MM.1S (cell line): ENCODE data around the gene XRRA1.
A peak's percentile ranks its signal among the peaks of the same experiment; 100 is the strongest.

Experiments
- DNase-seq: peaks from one replicate; pipeline ENCODE4 v3.0.0-alpha.2; 2015
- H2AFZ ChIP-seq: fragments of 300-600 bp; sonication (generic); 2 replicates; pipeline ENCODE4 v1.6.0; 2016; ENCODE audit warnings: antibody characterized with exemption, low read length
- H3F3A ChIP-seq: fragments of 300-600 bp; sonication (generic); 2 replicates; pipeline ENCODE4 v1.6.1; 2016; ENCODE audit warnings: mild to moderate bottlenecking, antibody characterized with exemption, low read length, moderate library complexity, mixed read lengths; ENCODE audit not compliant: insufficient read depth
- H3K27ac ChIP-seq: fragments of 300-600 bp; sonication (generic); 2 replicates; pipeline ENCODE4 v1.5.1; 2016; ENCODE audit warnings: mild to moderate bottlenecking, low read length
- H3K27me3 ChIP-seq: fragments of 300-600 bp; sonication (generic); replicated peaks from 2 replicates; pipeline ENCODE4 v1.6.0; 2016; ENCODE audit warnings: low read length; ENCODE audit not compliant: insufficient read depth
- H3K36me3 ChIP-seq: fragments of 300-600 bp; sonication (generic); replicated peaks from 2 replicates; pipeline ENCODE4 v1.6.1; 2016; ENCODE audit warnings: mild to moderate bottlenecking, low read length, mixed read lengths; ENCODE audit not compliant: insufficient read depth
- H3K4me1 ChIP-seq: fragments of 300-600 bp; sonication (generic); 2 replicates; pipeline ENCODE4 v1.6.1; 2016; ENCODE audit warnings: low read length, mixed read lengths
- H3K4me2 ChIP-seq: fragments of 300-600 bp; sonication (generic); 2 replicates; pipeline ENCODE4 v1.6.0; 2016; ENCODE audit warnings: low read depth, low read length
- H3K4me3 ChIP-seq: fragments of 300-600 bp; sonication (generic); 2 replicates; pipeline ENCODE4 v1.5.1; 2016; ENCODE audit warnings: low read length, mixed read lengths
- H3K79me2 ChIP-seq: fragments of 300-600 bp; sonication (generic); 2 replicates; pipeline ENCODE4 v1.6.1; 2016; ENCODE audit warnings: mixed run types, low read length, mixed read lengths
- H3K9ac ChIP-seq: fragments of 300-600 bp; sonication (generic); 2 replicates; pipeline ENCODE4 v1.6.1; 2016; ENCODE audit warnings: low read length, mixed read lengths
- H3K9me2 ChIP-seq: fragments of 300-600 bp; sonication (generic); replicated peaks from 2 replicates; pipeline ENCODE4 v1.6.1; 2016; ENCODE audit warnings: mild to moderate bottlenecking, low read length, mixed read lengths; ENCODE audit not compliant: insufficient read depth
- H3K9me3 ChIP-seq: fragments of 300-600 bp; sonication (generic); replicated peaks from 2 replicates; pipeline ENCODE4 v1.6.1; 2016; ENCODE audit warnings: mild to moderate bottlenecking, low read length, mixed read lengths; ENCODE audit not compliant: insufficient read depth
- H4K20me1 ChIP-seq: fragments of 300-600 bp; sonication (generic); 2 replicates; pipeline ENCODE4 v1.6.1; 2016; ENCODE audit warnings: mild to moderate bottlenecking, low read length, moderate library complexity, mixed read lengths; ENCODE audit not compliant: insufficient read depth
- CTCF ChIP-seq: fragments of 300-600 bp; sonication (generic); IDR thresholded peaks from 2 replicates; pipeline ENCODE4 v1.5.1; 2016; ENCODE audit warnings: antibody characterized with exemption, low read length, mixed read lengths
- EZH2 ChIP-seq: fragments of 300-600 bp; sonication (generic); optimal IDR thresholded peaks from 2 replicates; pipeline ENCODE3; 2017; ENCODE audit warnings: low read depth, mild to moderate bottlenecking, antibody characterized with exemption, low read length, mixed read lengths
- EZH2phosphoT487 ChIP-seq: fragments of 300-600 bp; sonication (generic); IDR thresholded peaks from 2 replicates; pipeline ENCODE4 v1.6.1; 2018; ENCODE audit warnings: antibody characterized with exemption, low read length

XRRA1 gene

GRCh38 chr11:74905326-74905725, 43.6 kb downstream of the XRRA1 start:
- H3K4me1 ChIP-seq, result peaks cover 45% of the 10 kb centered on the region
- H3F3A ChIP-seq, result peaks cover 26% of the 10 kb centered on the region
- no peak overlapping the region for H3K4me3 ChIP-seq
- no peak overlapping the region for H2AFZ ChIP-seq
- TF ChIP-seq CTCF (no peak), EZH2 (no peak), EZH2phosphoT487 (no peak)
- peak overlapping the region; percentile 4; the same call in 1 of the 2 replicates for H3K27ac ChIP-seq
- H3K36me3 ChIP-seq, result no peaks in the 10 kb centered on the region; the same call in 1 of the 2 replicates
- DNase-seq, result no peak
- no peaks in the 10 kb centered on the region for H4K20me1 ChIP-seq
- H3K27me3 ChIP-seq, result no peaks in the 10 kb centered on the region
- H3K9me2 ChIP-seq, result no peaks in the 10 kb centered on the region
- H3K9ac ChIP-seq, result no peak overlapping the region
- H3K79me2 ChIP-seq, result peaks cover 35% of the 10 kb centered on the region
- H3K4me2 ChIP-seq, result peak overlapping the region; percentile 13; the same call in 1 of the 2 replicates
- H3K9me3 ChIP-seq, result no peaks in the 10 kb centered on the region

GRCh38 chr11:74902342-74902741, 46.5 kb downstream of the XRRA1 start:
- H3K27me3 ChIP-seq, result no peaks in the 10 kb centered on the region
- no peaks in the 10 kb centered on the region for H4K20me1 ChIP-seq
- H3K9ac ChIP-seq, result no peak overlapping the region
- H3K4me3 ChIP-seq, result no peak overlapping the region
- no peaks in the 10 kb centered on the region for H3F3A ChIP-seq
- no peaks in the 10 kb centered on the region for H3K9me2 ChIP-seq
- H3K79me2 ChIP-seq, result peaks cover 35% of the 10 kb centered on the region
- no peaks in the 10 kb centered on the region; the same call in 1 of the 2 replicates for H3K36me3 ChIP-seq
- no peak overlapping the region for H3K27ac ChIP-seq
- no peak overlapping the region for H2AFZ ChIP-seq
- no peak for TF ChIP-seq EZH2phosphoT487
- no peak for TF ChIP-seq CTCF
- TF ChIP-seq EZH2, result no peak
- DNase-seq, result no peak
- peaks cover 19% of the 10 kb centered on the region for H3K4me1 ChIP-seq
- no peak overlapping the region for H3K4me2 ChIP-seq
- no peaks in the 10 kb centered on the region for H3K9me3 ChIP-seq

- Histone ChIP-seq H4K20me1 (no peaks in the 10 kb centered on the region), H3K4me3 (no peak overlapping the region), H3K36me3 (no peaks in the 10 kb centered on the region), H3K9me3 (no peaks in the 10 kb centered on the region), H3K27ac (no peak overlapping the region), H3K4me2 (no peak overlapping the region), H2AFZ (no peak overlapping the region), H3K4me1 (no peaks in the 10 kb centered on the region), H3F3A (no peaks in the 10 kb centered on the region), H3K79me2 (peaks cover 31% of the 10 kb centered on the region), H3K9ac (no peak overlapping the region), H3K9me2 (no peaks in the 10 kb centered on the region), H3K27me3 (no peaks in the 10 kb centered on the region)
- DNase-seq, result no peak
- TF ChIP-seq CTCF (no peak), EZH2phosphoT487 (no peak), EZH2 (no peak)
These were observed 52.6 kb downstream of the XRRA1 start for GRCh38 chr11:74896311-74896710.
